Fibroblast of upper back skin (primary cell): Measurements from ENCODE around the gene FSTL4.

ENCODE experiments used
- DNase-seq: peaks from one replicate; pipeline ENCODE4 v3.0.0-alpha.2; 2013

FSTL4 gene

DNA sequence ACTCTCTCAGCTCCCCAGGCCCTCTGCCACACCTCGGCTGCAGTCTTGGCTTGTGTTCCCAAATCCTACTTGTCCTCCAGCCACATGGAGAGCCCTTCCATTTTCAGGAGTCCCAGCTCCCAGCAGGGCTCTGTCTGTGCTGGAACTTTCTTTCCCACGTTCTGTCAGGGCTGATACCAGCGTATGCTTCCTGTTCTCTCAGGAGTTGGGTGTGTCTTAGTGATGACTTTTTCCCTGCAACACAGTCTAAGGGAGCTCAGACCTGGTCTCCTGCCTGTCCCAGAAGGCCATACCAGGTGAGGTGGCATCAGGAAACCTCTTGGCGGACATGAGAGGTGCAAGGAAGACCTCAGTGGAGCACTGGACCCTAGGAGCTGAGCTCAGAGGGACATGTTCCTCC lies 334.0 kb downstream of the FSTL4 start:
- DNase-seq: no peak

DNA sequence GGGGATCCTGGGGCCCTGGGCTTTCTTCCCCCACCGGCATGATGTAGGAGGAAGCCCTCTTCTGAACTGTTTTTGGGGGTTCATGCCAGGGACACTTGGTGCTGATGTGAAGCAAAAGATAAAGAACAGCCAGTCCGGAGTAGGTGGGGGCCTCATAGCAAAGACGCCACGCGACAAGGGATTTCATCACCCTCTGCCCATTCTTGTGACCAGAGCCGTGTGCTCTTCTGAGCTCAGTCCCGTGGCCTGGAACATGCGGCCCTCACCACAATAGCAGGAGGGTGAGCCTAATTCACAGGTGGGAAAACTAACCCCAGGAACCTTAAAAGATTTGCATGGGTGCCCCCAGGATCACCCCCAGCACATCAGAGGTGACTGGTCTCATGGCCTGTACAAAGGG lies 334.6 kb downstream of the FSTL4 start:
- DNase-seq: no peak

DNA sequence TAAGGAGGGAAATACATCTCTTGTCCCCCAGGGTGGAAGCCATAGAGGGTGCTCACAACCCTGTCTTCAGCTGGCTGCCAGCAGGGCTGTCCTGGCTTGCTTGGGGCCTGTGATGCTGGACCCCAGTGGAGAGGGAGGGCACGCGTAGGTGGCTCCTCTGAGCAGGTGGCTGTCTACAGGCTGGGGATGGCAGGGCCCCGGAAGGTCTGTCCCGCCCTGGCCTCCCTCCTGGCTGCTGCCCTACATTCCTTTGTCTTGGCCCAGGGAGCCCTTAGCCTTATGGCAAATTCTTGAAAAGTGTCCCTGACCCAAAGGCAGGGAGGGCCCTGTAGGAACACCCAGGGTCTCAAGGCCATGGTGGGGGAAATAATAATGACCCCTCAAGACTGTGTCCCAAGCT lies 336.2 kb downstream of the FSTL4 start:
- no peak for DNase-seq

DNA sequence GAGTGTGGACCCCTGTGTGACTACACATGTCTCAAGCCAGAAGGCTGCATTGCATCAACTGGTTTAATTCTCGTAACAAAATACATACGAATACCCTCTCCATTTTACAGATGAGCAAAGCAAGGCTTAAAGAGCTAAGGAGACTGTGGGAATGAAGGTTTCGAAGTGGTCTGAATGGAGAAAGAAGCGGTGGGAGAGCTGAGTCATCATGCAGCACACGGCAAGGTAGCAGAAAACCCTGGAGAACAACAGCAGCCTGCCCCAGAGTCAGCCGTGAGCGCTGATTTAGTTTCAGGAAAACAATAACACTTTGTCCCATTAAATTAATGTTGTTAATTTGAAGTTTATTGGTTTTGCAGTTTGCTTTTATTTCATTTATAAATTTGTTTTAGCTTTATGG lies 336.7 kb downstream of the FSTL4 start:
- DNase-seq: no peak

DNA sequence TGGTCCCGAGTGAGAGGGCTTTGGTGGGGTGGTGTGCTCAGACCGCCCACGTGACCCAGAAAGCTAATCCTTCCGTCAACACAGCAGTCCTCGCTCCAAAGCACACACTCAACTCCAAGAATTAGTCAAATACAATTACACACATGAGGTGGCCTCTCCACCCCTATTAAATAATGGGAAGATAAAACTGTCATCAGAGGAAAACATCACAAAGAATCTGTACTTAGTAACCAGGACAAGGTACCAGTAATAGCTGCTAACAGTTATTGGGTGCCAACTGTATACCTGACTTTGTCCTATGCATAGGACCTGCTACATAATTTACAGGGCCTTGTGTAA lies 337.8 kb downstream of the FSTL4 start:
- no peak for DNase-seq

DNA sequence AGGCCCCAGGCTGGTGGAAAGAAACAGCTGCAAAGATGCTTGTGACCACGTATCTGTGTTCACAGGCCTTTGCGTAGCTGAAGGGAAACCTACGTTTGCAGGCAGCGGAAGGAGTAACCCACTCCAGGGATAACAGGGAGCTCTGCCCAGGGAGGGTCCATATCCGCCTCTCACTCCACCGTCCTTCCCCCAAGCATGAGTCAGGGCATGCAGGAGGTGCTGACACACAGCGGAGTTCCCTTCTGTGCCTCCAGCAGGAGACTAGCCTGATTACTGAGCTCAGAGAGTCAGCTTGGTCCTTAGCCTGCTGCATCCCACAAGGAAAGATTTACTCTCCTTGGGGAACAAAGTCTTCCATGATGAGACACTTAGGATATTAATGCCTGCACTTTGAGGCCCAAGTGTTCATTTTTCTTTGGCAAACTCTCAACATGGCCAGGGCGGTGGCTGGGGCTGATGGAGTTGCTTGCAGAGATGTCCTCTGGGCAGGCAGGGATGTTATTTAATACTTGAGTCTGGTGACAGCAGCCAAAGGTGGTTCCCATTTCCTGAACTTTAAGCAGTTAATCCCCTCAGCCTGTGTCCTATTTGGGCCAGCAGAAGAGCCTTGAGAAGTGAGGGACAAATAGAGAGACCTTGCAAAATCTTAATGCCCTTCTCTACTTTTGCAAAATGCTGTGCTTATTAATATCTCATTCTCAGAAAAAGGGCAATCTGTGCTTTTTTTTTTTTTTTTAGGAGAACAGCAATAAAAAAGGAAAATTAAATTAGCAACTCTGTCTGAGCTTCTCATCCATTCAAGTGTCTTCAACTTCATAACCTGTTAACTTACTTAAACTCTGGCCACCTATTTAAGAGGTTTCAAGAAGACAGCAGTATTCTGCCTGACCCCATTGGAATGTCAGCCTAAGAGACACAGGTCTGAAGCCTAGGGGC lies 338.4 kb downstream of the FSTL4 start:
- DNase-seq: peak; percentile 65

DNA sequence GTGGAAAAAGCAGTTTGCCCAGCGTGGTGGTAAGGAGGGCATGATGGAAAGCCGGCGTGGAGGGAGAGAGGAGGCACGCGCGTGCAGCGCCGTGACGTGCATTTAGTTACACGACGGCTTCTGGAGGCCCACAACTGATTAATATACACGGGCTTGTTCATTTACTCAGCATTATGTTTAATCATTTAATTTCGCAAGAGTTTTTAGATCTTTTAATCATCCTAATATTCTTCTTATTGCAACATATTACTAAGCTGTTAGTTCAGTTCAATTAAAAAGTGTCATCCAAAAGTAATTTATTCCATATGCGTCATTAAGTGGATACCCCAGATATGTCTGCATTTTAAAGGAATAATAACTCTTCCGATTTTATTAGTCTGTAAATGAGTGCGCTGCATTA lies 340.0 kb downstream of the FSTL4 start:
- no peak for DNase-seq

DNA sequence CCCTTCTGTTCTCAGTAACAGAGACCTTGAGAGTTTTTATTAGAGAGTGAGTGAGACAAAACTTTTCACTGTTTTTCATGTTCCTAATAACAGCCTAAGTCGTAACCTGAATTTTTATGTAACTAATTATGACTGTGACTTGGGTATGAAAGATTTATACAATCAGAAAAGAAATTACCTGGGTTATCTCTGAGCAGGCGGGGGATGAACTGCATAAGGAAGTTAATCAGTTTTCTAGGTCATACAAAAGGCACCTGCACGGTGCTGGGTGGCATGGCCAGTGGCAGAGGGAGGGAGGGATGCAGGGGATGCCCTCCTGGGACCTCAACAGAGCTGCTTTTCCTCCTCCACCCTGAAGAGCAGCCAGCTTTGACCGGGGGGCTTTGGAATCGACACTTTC lies 340.7 kb downstream of the FSTL4 start:
- no peak for DNase-seq

DNA sequence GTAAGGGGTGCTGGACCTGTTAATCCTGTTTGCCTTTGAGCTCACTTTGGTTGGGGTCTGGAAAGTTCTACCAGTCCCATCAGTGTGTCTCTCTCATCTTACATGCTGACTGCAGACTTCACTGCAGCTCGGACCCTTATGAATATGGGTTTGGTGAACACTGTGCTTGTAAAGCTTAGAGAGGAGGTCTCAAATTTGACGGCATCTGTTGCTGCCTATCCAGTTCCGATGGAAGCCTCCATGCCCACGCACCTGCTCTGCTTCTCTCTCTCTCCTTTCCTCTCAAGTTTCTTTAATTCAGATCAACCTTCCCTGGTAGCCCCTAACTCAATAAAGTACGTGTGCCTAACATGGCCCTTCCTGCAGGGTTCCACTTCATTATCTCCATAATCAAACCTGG lies 342.6 kb downstream of the FSTL4 start:
- DNase-seq: no peak

DNA sequence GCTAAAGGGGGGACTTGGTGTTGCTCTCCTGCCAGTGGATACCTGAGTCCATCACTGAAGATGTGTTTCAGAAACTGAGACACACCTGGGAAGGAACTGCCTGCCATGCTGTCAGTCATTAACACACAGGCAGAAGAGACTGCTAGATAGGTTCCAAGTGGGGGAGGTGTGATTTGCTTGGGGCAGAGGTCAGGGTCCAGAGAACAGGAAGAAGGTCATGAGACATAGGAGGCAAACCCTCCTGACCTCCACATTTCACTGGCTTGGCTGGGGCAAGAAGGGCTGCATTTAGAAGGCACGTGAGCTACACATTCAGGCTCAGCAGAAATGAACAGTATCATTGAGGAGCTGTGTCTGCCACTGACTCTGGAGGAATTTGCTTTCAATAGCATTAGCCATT lies 344.7 kb downstream of the FSTL4 start:
- DNase-seq: no peak

DNA sequence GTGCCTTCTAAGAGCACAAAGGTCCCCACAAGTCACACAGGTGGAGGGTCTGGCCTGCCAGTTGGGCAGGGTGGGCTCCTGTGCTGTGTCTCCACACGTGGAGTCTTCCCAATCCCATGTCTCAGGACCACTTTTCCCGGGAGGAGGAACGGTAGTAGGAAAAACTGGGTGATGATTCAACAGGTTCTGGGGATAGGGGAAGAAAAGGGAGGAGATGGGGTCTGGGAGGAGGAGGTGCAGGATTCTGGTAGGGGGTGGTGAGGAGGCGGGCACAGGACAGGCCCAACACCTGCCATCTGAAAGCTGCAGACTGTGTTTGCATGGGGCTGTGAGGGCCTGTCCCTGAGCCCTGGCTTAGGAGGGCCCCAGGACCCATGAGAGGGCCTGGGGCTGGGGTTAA lies 345.4 kb downstream of the FSTL4 start:
- no peak for DNase-seq

DNA sequence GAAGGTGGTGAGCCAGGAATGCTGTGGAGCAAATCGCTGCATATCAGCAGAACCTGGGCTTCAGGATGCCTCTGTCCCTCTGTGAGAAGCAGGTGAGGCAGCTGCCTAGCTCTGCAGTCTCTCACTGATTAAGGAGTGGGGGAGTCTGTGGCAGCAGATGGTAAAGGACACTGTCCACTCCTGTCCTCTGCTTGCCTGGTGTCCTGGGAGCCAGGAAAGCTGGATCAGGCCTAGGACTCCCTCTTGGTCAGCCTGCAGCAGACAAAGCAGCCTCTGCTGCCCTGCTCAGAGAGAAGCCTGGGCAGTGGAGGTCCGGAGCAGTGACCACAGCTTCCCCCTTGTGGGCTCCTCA lies 345.8 kb downstream of the FSTL4 start:
- DNase-seq: no peak

DNA sequence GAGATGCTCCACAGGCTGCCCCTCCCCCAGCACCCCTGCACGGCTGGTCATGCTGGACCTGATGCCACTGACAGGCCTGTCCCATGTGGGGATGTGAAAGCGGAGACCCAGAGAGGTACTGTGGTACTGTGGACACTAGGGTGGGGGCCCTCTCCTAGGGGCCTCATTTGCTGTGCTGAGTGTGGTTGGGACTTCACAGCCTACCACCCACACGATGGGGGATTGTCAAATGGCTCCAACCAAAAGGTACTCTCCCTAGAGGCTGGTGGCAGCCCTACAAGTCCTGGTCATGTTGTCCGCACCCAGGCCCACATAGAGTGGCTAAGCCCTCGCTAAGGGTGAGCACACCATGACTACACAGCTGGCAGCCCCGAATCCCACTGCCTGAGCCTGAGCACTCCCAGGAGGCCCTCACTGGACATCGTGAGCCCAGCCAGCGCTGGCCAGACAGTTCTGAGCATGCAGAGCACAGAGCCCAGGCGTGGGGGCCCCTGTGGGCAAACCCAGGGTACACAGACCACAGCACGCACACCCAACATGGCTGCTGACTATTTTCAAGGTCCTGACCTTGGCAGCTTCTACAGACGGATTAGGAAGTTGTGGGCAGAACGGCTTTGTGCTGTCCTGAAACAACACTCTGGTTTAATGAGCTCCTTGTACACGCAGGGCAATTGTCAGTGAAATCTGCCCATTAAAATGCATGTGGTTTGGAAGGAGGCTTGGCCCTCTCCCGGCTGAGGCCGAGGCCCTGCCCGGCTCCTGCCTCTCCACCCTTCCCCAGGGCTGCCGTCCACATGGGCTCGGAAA lies 346.4 kb downstream of the FSTL4 start:
- DNase-seq: no peak

DNA sequence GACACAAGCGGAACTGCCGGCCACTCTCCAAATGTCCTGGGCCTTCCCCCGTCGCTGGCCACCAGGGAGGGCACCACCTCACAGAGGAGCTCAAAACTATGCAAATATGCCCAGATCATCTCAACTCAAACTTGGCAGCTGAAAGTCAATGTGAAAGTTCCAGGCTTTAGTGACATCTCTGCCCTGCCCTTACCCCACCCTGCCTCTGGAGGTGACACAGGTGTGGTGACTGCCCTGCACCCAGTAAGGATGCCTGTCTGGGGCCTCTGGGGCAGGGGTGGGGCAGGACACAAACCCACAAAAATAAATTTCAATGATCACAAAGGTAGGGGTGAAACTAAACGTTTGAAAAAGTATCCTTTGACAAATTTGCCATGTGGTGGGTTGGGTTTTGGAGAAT lies 347.1 kb downstream of the FSTL4 start:
- no peak for DNase-seq

DNA sequence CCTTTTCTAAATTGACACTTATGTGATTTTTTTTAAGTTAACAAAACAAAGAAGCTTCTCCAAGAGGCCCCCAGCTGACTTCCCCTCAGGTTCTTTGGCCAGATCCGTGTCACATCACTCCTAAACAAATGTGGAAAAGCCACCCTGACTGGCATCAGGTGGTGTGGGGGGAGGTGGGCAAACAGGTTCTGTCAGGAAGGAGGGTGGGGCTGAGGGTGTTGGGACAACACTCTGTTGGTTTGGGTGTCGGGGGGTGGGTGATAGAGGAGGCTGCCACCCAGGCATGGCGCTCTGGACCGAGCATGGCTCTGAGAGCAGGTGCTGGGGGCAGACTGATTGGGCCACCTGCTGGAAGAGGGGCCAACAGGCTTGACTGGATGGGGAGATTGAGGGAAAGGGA lies 349.7 kb downstream of the FSTL4 start:
- DNase-seq: no peak

DNA sequence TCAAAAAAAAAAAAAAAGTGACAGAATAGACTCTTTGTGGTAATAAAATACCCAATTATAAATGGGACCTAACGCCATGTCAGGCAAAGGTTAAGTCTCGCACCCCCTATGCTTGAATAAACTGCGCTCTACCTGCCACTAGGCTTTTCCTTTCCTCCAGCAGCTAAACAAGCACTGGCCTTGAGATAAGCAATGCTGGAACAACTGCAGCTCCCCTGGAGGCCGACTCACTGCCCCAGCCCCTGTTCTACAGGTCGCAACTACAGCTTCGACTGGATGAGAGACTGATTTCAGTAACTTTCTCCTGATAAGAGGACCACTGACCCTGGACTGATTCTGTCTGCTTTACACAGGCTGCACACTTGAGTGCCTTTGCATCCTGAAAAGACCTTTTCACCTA lies 350.3 kb downstream of the FSTL4 start:
- no peak for DNase-seq

DNA sequence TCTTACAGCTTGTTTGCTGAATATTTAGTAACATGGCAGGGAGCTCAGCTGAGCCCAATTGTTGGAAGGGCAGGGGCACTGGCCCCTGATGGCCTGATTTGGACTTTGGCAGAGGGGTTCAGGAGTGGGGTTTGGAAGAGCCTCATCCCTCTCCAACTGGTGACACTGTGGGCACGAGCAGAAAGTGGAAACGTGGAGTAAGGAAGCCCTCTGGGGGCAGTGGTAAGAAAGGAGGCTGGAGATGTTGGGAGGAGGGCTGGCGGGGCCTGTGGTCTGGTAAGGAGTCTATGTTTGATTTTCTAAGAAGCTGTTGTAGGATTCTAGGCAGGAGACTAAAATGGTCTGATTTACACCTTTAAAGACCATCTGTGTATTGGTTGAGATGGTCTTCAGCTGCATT lies 351.6 kb downstream of the FSTL4 start:
- DNase-seq: no peak

DNA sequence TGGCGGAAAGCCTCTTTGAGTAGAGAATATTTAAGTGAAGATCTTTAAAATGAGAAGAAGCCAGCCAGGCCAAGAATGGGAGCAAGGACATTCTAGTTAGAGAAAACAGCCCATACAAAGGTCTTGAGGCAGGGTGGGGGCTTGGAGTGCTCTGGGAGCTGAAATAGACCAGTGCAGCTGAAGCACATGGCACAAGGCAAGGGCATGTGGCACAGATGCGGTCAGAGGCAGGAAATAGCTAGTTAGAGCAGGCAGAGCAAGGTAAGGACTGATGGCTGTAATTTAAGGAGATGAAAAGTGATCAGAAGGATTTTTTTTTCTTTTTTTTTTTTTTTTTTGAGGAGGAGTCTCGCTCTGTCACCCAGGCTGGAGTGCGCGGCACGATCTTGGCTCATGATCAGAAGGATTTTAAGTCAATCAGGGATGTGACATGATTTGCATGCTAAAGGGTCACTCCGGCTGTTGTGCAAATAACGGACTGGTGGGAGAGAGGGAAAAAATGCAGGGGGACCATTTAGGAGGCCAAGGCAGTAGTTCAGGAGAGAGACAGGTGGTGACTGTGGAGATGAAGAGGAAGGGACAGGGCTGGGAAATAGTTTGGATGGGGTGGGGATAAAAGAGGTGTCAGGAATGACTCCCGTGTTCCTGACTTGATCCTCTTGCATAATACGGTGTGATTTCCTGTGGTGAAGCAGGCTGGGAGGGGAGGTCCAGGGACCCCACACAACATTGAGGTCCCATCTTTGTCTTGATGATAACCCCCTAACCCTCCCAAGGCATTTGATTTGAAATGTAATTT lies 352.9 kb downstream of the FSTL4 start:
- no peak for DNase-seq

DNA sequence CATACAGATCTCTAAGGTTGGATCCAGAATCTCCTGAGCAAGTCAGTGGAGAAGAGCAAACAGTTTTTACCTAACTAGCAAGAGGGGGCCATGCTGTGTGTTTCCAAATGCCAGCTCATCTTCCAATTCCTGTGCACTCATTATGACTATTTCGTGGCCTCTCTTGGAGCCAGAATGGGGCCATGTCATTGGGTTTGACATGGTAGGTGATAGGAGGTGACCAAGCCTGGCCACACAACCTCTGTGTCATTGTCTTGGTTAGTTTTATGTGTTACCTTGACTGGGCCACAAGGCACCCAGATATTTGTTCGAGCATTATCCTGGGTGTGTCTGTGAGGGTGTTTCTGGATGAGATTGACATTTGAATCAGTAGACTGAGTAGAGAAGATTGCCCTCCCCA lies 354.4 kb downstream of the FSTL4 start:
- no peak for DNase-seq

DNA sequence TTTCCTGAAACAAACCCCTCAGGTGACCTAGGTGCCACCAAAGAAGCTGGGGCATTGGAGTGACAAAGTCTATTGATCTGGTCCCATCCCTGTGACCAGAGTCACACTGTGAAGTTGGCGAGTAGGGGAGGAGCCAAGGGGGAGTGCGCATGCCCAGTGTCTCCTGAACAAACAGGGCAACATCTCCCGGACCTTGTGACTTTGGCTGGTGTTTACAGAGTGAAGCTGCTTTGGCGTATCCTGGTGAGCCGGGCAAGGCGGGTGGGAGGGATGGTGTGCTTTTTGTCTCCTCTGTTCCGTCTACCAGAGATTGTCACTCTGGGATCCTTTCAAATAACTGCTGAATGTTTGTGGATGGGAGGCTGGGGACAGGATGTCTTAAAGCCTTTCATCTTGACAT lies 356.1 kb downstream of the FSTL4 start:
- DNase-seq: no peak

DNA sequence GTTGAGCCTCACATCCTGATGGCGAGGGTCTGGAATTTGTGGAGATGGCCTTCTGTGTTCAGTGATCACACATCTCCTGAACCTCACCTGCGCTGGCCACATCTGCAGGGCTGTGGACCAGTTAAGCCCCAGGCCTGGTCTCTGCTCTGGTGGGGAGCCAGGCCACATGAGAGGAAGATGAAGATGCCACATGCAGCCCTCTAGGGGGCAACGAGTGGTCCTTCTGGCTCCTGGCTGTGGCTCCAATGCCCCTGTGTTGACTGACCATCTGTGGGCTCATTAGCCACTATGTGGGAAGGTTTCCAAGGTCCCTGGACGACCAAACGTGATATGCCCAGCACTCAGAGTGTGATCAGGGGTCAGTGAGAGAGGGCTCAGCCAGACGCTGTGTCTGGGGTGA lies 357.5 kb downstream of the FSTL4 start:
- no peak for DNase-seq

DNA sequence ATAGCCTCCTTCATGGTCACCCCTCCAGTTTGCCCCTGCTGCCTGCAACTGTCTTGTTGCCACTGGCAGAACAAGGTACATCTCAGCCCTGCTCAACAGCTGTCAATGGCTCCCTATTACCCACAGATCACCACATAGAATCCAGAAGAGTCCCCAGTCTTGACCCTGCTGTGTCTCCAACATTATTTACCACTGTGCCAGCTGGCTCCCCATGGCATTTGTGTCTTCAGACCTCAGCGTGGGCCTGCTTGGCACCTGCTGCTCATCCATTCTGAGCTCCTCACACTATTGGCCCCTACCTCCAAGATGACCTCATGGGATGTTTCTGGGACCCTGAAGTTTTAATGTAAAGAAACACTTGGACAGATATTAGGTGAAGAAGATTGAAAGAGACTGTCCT lies 358.7 kb downstream of the FSTL4 start:
- no peak for DNase-seq

DNA sequence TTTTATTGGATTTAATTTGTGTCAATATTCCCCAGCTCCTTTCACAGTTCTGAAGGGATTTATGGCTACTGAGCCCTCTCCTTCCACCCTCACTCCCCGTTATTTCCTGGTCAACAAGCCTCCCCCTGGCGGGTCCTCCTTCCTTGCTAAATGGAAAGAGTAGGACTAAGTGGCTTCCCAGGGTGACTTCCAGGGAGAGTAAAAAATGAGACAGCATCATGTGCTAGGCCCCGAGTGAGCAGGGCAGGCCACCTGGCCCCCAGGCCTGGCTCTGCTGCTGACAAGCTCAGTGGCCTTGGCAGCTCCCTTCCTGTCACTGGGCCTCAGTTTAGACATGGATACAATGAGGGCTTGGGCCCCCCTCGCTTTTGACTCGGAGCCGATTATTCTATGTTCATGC lies 359.3 kb downstream of the FSTL4 start:
- DNase-seq: no peak

DNA sequence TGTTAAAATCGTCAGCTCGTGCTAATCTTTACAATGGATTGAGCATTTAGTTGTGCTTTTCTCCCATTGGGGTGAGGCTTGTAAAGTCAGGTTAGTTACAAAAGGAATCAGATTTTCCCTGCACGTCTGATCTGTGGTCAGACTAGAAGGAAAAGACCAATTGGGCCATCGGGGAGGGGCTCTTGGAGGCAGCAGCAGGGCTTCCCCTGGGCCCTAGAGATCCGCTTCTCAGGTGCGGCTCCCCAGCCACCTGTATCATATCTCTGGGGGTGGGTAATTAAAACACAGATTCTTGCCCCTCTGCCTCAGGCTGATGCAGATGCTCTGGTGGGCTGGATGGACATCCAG lies 360.2 kb downstream of the FSTL4 start:
- DNase-seq: no peak
